PFSK-1 (cell line): ENCODE results near the gene RPP30.

Experiments used
- FOXP2 ChIP-seq: optimal IDR thresholded peaks from 2 replicates; pipeline ENCODE3; 2011; ENCODE audit warnings: borderline replicate concordance, control low read depth, inconsistent platforms; ENCODE audit not compliant: insufficient read depth; ENCODE audit errors: extremely low read length, extremely low read depth
- POLR2AphosphoS5 ChIP-seq: IDR thresholded peaks from 2 replicates; pipeline ENCODE4 v1.6.1; 2012; ENCODE audit warnings: low read depth, mild to moderate bottlenecking, control low read depth, low read length, moderate library complexity
- REST ChIP-seq, 2 experiments: IDR thresholded peaks; 2 replicates each; pipeline versions ENCODE4 v1.6.1 to v1.8.0; 2011 to 2012; ENCODE audit warnings: low read depth in 2 of 2, low read length in 2 of 2, control low read depth in 1 of 2, inconsistent platforms in 1 of 2, mild to moderate bottlenecking in 1 of 2, moderate library complexity in 1 of 2; ENCODE audit not compliant: insufficient read depth in 1 of 2
- SIN3A ChIP-seq: IDR thresholded peaks from 2 replicates; pipeline ENCODE4 v1.6.1; 2012; ENCODE audit warnings: mild to moderate bottlenecking, low read length, moderate library complexity, borderline replicate concordance; ENCODE audit not compliant: insufficient read depth
- TAF1 ChIP-seq: IDR thresholded peaks from 2 replicates; pipeline ENCODE4 v1.6.1; 2012; ENCODE audit warnings: low read length, control low read depth, borderline replicate concordance; ENCODE audit not compliant: insufficient read depth

The RPP30 gene

GRCh38 chr10:90855126-90855525, 16.6 kb upstream of the RPP30 start:
- TF ChIP-seq TAF1: no peak
- no peak for TF ChIP-seq POLR2AphosphoS5
- TF ChIP-seq REST (IDR thresholded peaks at IDR 0.05; ENCODE audit: insufficient read depth in 1 of 2, low read depth in 2 of 2, low read length in 2 of 2): no peak
- no peak for TF ChIP-seq SIN3A
- TF ChIP-seq FOXP2: no peak

- TF ChIP-seq POLR2AphosphoS5 (no peak), SIN3A (no peak), FOXP2 (no peak), TAF1 (no peak), REST (IDR thresholded peaks at IDR 0.05; ENCODE audit: insufficient read depth in 1 of 2, low read depth in 2 of 2, low read length in 2 of 2) (no peak)
Measured at GRCh38 chr10:90856261-90856660, 15.5 kb upstream of the RPP30 start.

GRCh38 chr10:90856964-90857634, 14.7 kb upstream of the RPP30 start:
- no peak for TF ChIP-seq REST (IDR thresholded peaks at IDR 0.05; ENCODE audit: insufficient read depth in 1 of 2, low read depth in 2 of 2, low read length in 2 of 2)
- no peak for TF ChIP-seq FOXP2
- no peak for TF ChIP-seq POLR2AphosphoS5
- TF ChIP-seq TAF1: no peak
- TF ChIP-seq SIN3A: no peak

GRCh38 chr10:90857635-90858460, 13.9 kb upstream of the RPP30 start, which contains the start of gene HTR7:
HTR7 (minus strand) TSS chr10:90858039; CDS start chr10:90857671, 368 bp downstream.
- TF ChIP-seq POLR2AphosphoS5: no peak
- TF ChIP-seq FOXP2: peak; percentile 34

- no peak for TF ChIP-seq SIN3A
- TF ChIP-seq POLR2AphosphoS5: no peak
- TF ChIP-seq TAF1: no peak
- TF ChIP-seq REST (IDR thresholded peaks at IDR 0.05; ENCODE audit: insufficient read depth in 1 of 2, low read depth in 2 of 2, low read length in 2 of 2): no peak
- no peak for TF ChIP-seq FOXP2
Measured at GRCh38 chr10:90858461-90858968, 13.3 kb upstream of the RPP30 start.
